GM03348 (cell line): ENCODE data around the gene NAA15.
"Not testable (repeated sequence)": the region's sequence is repeated elsewhere in the genome, so short reads cannot be mapped to it uniquely, and the experiment has no call there.

ENCODE experiments used
- DNase-seq: peaks from one replicate; pipeline ENCODE4 v3.0.0; 2012; ENCODE audit warnings: low spot score

Gene NAA15

DNA sequence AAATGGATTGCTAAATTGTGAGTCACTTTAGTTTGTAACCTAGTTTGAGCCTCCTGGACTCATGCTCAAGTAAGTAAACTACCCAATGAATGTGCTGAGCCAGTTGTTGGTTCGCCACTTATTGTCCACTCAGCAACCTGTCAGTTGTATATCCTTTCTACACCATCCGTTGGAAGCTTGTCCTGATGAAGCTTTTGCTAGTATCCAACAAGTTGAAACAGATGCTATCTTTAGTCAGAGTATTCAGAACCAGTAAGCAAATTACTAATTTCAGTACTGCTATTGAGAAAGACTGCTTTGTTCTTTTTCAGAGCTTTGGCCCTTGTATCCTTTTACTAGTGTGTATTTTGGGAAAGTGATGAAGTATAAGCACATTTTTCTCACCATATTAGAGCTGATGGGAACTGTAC, 4.3 kb upstream of the NAA15 start:
- no peak for DNase-seq

DNA sequence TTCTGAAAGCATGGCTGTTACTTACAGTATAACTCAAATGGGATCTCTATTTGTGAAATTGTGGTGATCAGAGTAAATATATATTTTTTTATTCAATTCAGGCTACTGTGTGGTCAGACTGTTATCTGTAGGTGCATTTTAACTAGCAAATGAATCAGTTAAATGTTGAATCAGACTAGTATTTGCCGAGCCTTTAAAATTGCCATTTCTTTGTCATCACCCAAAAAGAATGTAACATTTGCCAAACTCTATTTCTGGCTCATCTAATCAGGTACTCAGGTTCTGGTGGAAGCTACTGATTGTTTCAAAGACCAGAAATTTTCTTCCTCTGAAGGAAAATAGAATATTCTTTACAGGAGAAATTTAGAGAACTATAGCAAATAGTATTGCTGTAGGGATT, 1.8 kb upstream of the NAA15 start:
- DNase-seq, result no peak

DNA sequence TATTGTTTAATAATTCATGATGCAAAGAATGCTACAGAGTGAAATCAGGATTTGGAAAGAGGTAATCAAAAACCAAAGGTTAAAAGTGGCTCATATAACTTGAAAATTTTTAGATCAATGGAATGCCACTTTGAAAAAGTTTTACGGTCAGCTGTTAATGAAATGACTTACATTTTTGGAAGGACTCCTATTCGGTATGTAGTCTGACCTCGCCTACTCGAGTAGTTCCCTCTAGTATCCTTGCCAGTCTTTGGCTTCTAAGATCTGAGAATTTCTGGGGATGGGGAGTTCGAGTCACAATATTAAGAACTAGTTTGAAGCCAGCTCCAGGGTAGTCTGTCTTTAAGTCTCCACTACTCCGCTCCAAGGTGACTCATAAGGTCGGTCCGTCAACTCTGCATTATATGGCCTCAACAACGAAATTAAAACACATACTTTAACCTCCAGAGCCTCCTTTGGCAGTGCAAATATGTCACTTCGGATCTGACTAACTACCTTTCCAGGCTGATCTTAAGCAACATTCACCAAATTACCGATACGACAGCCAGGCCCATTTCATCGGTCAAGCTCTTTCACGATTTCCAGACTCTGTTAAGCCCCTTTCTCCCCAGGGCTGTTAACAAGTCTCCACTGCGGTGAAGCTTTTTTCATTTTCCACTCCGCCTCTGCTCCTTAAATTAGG, 733 bp upstream of the NAA15 start:
- DNase-seq, result peak; percentile 31

DNA sequence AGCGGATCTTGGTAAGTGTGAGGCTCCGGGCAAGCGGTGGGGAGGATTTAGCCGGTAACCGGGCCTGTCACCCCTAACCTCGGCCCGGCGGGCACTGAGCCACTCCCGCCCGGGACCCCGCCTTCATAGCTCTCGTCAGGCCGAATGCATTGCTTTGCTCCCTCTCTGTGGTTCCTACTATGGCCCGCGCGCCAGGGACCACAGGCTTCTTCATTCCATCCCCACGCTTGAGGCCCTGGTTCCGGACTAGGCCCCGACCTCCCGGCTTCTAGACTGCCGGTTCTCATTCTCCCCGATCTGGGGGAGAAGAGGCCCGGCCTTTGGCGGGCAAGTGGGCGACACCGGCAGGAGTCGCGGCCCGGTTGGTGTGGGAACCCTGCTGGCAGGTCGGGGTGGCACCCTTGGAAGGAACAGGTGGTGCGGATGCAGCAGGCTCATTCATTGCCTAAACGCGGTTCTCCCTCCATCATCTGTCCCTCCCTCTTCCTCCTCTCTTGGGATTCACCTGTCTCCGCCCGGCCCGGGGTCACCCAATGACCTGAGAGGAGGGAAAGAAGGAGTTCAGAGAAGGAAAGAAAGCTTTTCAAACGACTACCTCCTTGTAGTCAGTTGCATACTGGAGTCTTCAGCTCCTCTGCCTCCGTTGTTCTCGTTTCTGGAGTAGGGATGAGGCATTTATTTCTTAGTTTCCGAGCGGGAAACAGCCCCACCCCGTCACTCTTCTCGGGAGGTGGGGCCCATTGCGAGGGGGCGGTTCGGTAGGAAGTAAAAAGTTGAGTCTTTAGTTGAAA, 711 bp downstream of the NAA15 start, which contains the start of gene NDUFC1:
NDUFC1 (minus strand) TSS at position 657 of the 791 bp plus-strand sequence. CDS start 6,679 bp downstream, outside the sequence.
- peak; percentile 73 for DNase-seq

DNA sequence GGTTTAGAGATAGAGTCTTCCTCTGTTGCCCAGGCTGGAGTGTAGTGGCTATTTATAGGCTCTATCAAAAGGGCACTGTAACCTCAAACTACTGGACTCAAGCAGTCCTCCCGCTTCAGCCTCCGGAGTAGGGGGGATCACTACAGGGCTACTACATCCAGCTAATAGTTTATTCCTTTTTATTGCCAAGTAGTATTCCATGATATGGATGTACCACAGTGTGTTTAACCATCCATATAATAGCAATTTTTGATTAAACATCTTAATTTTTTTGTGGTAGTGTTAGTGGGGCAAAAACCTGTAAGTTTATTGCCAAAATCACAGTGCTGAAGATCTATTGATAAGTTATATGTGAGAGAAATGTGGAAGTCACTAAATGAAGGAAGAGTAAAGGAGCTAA, 3.6 kb downstream of the NAA15 start:
- no peak for DNase-seq

DNA sequence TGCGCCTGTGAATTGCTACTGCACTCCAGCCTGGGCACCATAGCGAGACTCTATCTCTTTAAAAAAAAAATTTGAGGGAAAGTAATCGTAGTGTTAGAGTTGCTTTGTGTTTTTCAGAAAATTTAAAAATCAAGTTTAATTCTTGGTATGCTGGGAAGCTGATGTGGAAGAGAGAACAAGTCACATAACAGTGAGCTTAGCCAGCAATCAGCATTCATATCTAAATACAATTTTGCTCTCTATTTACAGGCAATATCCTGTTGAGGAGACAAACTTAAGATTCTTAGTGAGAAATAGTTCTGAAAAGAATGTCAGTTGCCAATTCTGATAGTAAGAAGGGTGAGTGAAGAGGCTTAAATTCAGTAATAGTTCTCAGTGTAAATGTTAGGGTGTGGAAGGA, 10.6 kb downstream of the NAA15 start:
- DNase-seq, result no peak

DNA sequence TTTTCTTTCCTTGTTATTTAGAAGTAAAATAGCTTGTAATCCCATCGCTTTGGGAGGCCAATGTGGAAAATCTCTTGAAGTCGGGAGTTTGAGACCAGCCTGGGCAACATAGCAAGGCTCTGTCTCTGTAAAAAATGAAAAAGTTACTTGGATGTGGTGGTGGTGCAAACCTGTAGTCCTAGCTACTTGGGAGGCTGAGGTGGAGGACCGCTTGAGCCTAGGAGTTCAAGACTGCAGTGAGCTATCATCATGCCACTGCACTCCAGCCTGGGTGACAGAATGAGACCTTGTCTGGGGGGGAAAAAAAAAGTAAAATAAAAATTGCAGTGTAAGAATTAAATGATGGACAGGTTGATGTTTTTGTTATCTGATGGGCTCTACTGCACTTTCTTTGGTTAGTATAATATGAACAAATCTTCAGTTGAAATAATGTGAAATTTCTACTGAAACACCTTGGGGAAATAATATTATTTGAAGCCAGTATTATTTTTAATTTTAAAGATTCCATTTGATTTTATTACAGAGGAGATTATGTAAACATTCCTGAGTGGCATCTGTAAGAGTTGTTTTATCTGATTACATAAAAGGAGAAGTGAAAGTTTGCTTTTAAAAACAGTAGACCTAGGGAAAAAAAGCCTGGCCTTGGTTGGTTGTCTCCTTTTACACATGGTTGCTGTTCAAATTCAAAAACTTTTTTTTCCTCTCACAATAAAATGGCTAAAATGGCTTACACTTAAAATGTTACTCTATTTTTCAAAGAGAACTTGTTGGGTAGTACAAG, 11.4 kb downstream of the NAA15 start:
- DNase-seq, result no peak

DNA sequence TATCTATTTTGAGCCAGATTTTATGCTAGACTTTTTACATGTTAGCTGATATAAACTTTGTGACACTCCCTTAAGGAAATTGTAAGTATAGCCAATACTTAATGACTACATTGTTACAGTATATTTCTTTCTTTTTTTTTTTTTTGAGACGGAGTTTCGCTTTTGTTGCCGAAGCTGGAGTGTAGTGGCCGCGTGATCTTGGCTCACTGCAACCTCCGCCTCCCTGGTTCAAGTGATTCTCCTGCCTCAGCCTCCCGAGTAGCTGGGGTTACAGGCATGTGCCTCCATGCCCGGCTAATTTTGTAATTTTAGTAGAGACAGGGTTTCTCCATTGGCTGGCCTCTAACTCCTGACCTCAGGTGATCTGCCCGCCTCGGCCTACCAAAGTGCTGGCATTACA, 12.1 kb downstream of the NAA15 start:
- DNase-seq, result not testable (repeated sequence)

DNA sequence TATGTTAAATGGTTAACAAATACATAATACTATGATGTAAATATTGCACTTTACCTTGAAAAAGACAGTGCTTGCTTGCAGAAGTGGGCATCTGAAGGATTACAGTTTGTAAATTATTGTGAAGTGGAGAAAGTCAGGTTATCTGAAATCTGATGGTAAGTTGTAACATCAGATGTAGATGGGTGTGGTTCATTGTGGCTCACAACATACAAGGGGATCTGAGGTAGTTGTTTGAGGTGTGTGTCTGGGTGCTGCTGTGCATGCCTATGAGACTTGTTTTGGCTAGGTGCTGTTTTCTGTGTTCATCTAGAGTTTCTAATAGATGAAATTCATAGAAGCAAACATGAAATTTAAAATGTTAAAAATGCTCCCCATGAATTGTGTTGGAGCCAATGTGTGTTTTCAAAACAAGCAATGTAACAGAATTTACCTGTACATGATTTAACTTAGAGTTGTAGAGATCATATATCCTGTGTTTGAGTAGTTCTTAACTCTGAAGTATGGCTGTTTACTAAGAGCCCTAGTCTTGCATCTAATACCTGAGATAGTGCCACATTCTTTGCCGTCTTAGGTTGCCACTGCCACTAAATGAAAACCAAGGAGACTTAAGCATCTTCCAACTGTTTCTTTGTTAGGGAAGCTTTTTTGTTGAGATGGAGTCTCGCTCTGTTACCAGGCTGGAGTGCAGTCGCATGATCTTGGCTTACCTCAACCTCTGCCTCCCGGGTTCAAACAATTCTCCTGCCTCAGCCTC, 12.9 kb downstream of the NAA15 start:
- DNase-seq, result no peak

DNA sequence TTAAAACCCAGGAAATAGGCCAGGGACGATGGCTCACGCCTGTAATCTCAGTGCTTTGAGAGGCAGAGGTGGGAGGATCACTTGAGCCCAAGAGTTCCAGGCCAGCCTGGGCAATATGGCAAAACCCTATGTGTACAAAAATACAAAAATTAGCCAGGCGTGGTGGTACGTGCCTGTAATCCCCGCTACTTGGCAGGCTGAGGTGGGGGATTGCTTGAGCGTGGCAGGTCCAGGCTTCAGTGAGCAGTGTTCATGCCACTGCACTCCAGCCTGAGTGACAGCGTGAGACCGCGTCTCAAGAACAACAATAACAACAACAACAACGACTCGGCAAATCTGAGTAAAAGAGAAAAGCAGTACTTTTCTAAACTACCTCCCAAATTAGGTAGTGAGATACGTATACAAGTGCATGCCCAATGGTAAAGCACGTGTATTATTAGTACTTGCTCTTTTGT, 13.9 kb downstream of the NAA15 start:
- no peak for DNase-seq

DNA sequence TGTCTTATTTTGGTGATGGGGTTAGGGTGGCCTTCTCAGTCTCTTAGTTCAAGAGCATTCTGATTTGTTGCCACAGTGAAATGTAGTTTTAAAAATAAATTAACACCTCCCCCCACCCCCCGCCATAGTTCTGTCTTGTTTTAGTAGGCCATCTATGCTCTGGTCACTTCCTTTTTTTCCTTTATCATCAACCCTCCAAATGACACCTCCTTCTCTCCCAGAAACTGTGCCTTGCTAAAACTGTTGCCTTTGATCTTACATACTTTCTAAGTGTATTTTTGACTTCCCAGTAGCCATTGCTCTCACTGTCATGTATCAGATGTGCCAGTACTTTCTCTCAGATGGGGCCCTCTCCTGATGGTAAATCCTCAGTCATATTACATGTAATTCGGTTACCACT, 15.4 kb downstream of the NAA15 start:
- no peak for DNase-seq

DNA sequence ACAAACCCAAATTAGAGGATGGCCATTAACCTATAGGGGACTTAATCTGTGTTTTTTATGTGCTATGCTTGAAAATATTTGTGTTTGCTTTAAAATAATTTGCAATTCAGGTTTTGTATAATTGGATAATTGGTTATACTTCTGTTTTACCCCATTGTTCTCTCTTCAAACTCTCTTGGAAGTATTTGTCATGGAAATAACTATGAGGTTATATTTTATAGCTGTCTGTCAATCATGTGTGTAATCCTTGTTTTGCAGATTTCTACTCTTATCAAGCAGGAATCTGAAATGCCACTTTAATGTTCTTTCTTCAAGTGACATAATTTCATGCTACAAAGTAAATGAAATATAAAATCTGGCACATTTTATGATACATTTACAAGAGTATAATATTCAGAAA, 16.3 kb downstream of the NAA15 start:
- DNase-seq, result no peak

DNA sequence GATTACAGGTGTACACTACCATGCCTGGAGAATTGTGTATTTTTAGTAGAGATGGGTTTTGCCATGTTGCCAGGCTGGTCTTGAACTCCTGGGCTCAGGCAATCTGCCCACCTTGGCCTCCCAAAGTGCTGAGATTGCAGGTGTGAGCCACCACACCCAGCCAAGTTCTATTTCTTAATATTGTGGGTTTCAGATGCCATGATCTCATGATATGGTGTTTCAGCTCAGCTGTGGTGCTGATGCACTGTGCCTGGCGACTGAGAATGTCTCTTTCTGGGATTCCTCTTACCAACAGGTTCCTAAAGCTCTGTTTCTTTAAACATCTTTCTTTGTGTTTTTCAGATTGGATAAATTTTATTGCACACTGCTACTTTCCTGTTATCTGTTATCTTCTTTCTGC, 18.3 kb downstream of the NAA15 start:
- DNase-seq, result no peak

DNA sequence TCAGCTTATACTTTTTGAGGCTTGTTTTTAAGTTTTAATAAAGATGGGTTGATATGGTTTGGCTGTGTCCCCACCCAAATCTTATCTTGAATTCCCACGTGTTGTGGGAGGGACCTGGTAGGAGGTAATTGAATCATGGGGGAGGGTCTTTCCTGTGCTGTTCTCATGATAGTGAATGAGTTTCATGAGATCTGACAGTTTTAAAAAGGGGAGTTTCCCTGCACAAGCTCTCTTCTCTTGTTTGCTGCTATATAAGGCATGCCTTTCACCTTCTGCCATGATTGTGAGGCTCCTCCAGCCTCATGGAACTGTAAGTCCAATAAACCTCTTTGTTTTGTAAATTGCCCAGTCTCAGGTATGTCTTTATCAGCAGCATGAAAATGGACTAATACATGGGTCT, 20.8 kb downstream of the NAA15 start:
- not testable (repeated sequence) for DNase-seq

DNA sequence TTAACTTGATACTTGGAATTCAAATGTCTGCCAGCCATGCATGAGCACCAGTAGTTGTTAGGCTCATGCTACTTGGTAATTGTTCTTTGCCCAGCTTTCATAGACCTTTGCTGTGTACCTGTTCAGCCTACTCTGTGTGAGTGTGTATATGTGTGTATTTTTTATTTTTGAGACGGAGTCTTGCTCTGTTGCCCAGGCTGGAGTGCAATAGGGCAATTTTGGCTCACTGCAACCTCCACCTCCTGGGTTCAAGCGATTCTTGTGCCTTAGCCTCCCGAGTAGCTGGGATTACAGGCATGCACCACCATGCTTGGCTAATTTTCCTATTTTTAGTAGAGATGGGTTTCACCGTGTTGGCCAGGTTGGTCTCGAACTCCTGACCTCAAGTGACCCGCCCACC, 21.2 kb downstream of the NAA15 start:
- DNase-seq, result not testable (repeated sequence)

DNA sequence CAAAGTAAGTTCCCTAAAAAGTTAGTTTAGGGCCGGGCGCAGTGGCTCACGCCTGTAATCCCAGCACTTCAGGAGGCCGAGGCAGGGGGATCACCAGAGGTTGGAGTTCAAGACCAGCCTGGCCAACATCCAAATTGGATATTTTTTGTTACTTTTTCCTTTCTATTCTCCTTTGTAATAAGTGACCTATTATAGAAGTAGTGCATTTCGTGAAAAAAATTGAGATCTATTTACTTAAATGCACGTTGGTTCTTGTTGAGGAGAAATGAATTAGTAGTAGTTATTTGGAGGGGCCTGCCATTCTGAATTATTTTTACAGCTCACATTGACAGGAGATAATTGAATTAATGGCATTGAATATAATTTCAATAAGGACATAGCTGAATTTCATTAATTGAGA, 23.3 kb downstream of the NAA15 start:
- no peak for DNase-seq

DNA sequence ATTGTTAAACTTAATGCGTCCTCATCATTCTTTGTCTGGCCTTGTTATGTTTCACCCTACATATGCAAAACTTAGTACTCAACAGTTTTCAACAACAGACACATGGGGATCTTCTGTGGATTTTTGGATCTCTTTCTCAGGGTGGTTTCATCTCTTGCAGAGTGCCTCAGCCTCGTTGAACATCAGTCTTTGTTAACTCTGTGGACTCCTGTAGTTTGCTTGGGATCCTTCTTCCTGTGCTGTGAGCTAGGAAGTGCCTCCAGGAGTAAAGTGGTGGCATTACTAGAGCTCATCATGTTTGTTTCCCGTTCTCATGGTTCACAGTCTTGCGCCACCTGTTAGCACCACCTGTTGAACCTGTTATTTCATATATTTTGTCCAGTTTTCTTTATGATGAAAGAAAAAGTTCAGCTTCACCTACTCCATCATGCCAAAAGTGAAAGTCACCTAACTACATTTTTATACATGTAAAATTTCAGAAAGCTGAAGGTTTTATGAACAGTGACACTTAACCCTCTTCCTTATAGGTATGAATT, 28.4 kb downstream of the NAA15 start:
- DNase-seq, result no peak

DNA sequence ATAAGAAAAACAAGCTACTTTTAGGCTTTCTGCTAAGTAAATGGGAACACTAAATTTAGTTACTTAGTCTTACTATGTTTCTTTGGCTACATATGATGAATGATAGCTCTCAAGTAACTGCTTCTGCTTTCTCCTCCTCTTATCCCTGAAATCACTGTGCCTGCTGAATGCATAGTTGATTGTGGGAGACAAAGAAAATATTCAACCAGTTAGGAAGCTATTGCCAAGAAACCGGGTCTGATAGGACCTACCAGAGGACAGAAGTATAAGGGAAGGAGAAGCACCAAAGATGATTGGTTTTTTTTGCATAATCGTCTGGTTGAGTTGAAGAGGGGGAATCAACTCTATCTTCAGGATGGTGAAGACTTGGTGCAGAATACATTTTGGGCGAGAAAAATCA, 29.0 kb downstream of the NAA15 start:
- DNase-seq, result no peak

DNA sequence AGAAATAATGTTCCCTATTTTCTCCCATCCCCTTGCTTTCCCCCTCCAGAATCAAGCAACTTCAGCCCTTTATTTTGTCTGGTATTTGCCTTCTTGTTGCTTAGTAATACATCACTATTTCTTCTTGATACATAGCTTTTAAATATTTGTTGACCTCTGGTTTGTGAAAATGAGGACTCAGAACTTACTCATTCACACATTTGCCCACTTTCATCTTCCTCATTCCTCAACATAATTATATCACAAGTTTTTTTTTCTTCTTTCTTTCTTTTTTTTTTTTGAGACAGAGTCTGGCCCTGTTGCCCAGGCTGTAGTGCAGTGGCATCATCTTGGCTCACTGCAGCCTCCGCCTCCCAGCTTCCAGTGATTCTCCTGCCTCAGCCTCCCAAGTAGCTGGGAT, 29.9 kb downstream of the NAA15 start:
- DNase-seq, result peak; percentile 11

DNA sequence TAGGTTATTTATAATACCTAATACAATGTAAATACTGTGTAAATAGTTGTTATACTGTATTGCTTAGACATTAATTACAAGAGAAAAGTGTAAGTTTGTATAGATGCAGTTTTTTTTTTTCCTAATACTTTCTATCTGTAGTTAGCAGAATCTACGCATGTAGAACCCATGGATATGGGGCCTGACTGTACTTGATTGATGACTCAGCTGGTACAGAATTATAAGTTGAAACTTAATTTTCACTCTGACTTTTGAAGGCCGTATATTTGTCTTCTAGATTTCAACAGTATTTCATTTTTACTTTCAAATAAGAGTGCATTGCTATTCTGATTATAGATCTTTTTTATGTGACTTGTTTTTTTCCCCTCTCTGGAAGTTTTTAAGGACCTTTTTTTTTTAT, 31.7 kb downstream of the NAA15 start:
- DNase-seq, result no peak

DNA sequence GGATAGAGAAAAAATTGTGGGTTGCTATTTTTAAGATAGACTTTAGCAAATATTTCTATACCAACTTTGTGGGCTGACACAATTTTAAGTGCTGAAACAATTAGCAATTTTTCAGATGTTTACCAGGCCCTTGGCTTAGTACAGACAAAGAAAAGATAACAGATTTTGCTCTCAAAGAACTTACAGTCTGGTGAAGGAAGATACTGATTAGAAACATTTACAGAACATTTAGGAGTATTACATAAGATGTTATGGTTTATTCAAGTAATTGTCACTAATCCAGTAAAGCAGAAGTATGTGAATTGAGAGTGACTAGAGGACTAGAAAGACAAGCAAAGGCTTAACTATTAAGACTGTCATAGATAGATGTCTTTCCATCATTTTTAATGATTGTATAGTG, 36.3 kb downstream of the NAA15 start:
- DNase-seq, result no peak

DNA sequence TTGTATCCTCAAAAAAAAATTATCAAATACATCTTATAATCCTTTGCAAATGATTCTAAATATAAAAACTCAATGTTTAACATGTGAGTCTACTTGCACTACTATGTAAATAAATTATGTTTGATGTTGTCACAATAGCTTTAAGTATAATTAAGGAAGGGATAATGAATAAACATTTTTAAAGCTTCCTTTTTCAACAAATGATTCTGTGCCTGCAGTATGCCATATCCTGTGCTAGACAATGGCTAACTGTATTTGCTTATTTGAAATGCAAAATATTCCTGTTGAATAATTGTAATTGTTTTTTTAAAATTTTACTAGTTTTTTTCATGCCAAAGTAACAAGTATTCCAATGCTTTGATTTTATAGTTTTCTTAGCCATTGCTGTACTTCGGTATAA, 60.0 kb downstream of the NAA15 start:
- DNase-seq, result no peak
